HG03439 (cell line): ENCODE measurements around the gene P4HB.
A peak's percentile ranks its signal among the peaks of the same experiment; 100 is the strongest.

Experiments
- ATAC-seq: cut with Tn5 transposase; IDR thresholded peaks from one replicate; pipeline ENCODE4 v1.9.1; 2021; ENCODE audit warnings: mild to moderate bottlenecking, moderate library complexity; ENCODE audit not compliant: unreplicated experiment

P4HB gene

GRCh38 chr17:81833160-81833920 lies 27.0 kb downstream of the P4HB start, which contains the start of gene MCRIP1:
Gene MCRIP1 (minus strand): TSS chr17:81833291. CDS start chr17:81824506, 8,785 bp downstream.
- ATAC-seq: peak; percentile 61

DNA sequence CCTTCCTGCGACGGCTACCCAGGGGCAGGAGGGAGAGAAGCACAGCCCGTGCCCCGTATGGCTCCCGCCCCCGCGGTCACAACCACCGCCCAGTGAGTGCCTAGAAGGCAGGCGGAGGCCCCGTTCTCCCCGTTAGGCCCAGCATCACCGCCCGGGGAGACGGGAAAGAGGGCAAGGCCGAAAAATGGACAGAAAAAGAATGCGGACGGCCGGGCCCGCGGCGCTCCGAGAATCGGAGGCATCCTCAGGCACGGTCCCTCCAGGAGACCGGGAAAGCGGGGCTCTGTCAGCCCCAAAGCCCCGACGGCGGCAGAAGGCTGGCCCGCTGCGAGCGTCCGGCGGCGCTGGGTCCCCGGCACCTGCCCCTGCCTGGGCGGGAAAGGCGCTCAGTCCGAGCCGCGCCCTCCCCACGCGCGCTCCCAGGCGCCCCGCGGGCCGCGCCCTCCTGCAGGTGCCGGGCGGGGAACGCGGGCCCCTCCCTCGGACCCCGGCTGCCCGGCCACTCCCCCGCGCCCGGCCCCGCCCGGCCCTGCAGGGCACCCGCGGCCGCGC lies 27.7 kb downstream of the P4HB start:
- ATAC-seq: peak; percentile 24

DNA sequence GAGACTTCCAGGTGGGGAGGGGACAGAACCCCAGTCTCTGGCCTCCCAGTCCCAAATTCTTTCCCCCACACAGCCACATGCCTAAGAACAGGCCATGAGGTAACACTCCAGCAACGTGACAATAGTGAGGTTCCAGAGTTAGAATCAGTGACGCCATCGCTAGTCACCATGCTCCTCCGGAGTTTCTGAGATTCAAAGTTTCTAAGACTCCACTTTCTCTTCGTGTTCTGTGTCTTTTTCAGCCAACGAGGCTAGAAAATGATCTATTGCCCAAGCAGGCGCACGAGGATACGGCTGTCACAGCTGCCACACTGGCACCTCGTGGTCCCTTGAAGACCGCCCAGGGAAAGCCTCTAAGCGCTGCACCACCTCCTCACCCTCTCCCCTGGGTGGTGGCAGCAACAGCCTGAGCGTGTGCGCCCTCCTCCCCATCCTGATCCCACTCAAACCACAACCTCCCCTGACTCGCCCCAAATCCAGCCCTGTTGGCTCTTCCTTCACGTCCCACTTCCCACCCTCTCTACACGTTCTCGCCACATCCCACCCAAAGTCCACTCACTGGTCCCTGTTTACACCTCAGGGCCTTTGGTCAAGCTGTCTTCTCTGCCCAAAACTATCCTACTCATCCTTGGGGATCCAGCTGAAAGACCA lies 28.3 kb downstream of the P4HB start:
- ATAC-seq: peak; percentile 0

DNA sequence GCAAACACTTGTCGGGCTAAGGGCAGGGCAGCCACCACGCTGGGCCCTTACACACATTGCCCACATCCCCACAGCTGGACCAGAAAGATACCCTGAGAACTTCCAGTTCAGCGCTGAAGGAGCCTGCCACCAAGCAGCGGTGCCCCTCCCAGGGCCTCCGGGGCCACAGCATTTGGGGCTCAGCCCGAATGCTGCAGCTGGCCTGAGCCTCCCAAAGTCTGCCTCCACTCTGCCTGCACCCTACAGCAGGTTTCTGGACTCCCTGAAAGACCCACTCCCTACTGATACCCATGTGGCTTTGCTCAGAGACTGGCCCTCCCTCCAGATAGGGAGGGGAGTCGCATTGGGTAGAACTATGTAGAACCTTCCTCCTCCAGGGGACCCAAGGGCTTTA lies 28.8 kb downstream of the P4HB start:
- ATAC-seq: no peak

GRCh38 chr17:81829858-81830257 lies 30.5 kb downstream of the P4HB start:
- ATAC-seq: no peak

DNA sequence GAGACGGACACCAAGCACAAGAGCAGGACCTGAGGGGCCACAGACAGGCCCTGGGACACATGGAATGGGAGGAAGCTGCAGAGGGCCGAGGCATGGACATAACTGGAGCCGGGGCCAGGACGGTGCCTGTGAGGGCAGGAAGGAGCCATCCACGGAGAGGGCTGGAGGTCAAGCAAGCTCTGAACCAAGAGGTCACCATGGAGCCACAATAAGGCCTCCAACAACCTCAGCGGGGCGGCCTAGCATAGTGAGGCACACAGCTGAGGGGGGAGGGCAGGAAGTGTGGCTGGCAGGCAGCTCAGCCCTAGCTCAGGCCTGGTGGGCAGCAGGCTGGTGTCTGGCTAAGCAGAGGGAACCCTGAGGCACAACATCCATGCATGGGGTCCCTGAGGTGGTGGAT lies 31.7 kb downstream of the P4HB start:
- no peak for ATAC-seq

- no peak for ATAC-seq
Observed at GRCh38 chr17:81825841-81826466, 34.4 kb downstream of the P4HB start.

- ATAC-seq: no peak
Observed at GRCh38 chr17:81824595-81824994, 35.7 kb downstream of the P4HB start.

GRCh38 chr17:81823820-81824550 lies 36.4 kb downstream of the P4HB start:
- no peak for ATAC-seq

GRCh38 chr17:81822996-81823819 lies 37.1 kb downstream of the P4HB start:
- ATAC-seq: no peak

GRCh38 chr17:81822312-81822637 lies 38.1 kb downstream of the P4HB start:
- no peak for ATAC-seq

- ATAC-seq: no peak
Observed at GRCh38 chr17:81821603-81822311, 38.6 kb downstream of the P4HB start.

- no peak for ATAC-seq
Observed at GRCh38 chr17:81821147-81821546, 39.2 kb downstream of the P4HB start.

DNA sequence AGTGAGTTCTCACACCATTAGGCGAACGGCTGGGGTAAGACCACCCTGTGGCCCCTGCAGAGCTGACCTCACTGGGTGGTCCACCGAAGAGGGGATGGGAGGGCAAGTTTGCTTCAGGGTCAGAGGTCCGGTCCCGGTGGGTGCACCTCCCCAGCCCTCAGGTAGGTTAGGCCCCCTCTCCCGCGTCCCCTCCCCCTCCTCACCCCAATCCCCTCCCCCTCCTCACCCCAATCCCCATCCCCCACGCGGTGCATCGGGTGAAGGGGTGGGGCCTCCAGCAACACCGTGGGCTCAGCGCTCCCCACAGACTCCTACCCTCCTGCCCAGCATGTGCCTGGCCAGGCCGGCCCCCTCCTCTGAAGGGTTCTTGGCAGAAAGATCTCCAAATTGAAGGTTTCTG lies 40.6 kb downstream of the P4HB start:
- no peak for ATAC-seq

GRCh38 chr17:81817758-81818147 lies 42.6 kb downstream of the P4HB start:
- no peak for ATAC-seq

- no peak for ATAC-seq
Observed at GRCh38 chr17:81815646-81815986, 44.7 kb downstream of the P4HB start.

GRCh38 chr17:81814748-81815645 lies 45.3 kb downstream of the P4HB start:
- no peak for ATAC-seq

- no peak for ATAC-seq
Observed at GRCh38 chr17:81813861-81814683, 46.3 kb downstream of the P4HB start.
